Adrenal gland (tissue), 12 donors: ENCODE results near the gene ARHGAP19. TPM values are rescaled to one million over a fixed set of nuclear protein-coding genes. Genes with fewer than 3 reads are reported as not detected.

Experiments
- DNase-seq, 7 donors: peaks; one replicate each; pipeline ENCODE4 v3.0.0-alpha.2; 2019 to 2020
- H3K27ac ChIP-seq, 5 donors: fragments of 200-600 bp; sonication (generic) in 4 of 5; 1 replicate in 3 of 5; 2 replicates in 2 of 5; pipeline versions ENCODE4 v1.5.1 to v1.8.0; 2016 to 2020; ENCODE audit warnings: mild to moderate bottlenecking in 1 of 5
- H3K27me3 ChIP-seq: fragments of 200-600 bp; 2 replicates; pipeline ENCODE4 v1.8.0; 2021
- H3K36me3 ChIP-seq, 2 donors: fragments of 200-600 bp; replicated peaks in 1 of 2; 1 replicate in 1 of 2; 2 replicates in 1 of 2; pipeline versions ENCODE4 v1.5.1 to v1.8.0; 2018 to 2022
- H3K4me1 ChIP-seq, 2 donors: fragments of 200-600 bp; replicated peaks in 1 of 2; 1 replicate in 1 of 2; 2 replicates in 1 of 2; pipeline versions ENCODE4 v1.5.1 to v1.8.0; 2018 to 2021
- H3K4me3 ChIP-seq, 4 donors: fragments of 200-600 bp; sonication (generic) in 3 of 4; one replicate each; pipeline ENCODE4 v1.5.1; 2016 to 2018
- H3K9me3 ChIP-seq, 3 donors: fragments of 200-600 bp; sonication (generic) in 1 of 3; replicated peaks in 1 of 3; 1 replicate in 2 of 3; 2 replicates in 1 of 3; pipeline versions ENCODE4 v1.5.1 to v1.8.0; 2016 to 2021
- POLR2A ChIP-seq, 2 donors: fragments of 450-650 bp; IDR thresholded peaks; one replicate each; pipeline ENCODE4 v1.6.1; 2017; ENCODE audit warnings: antibody characterized with exemption in 2 of 2, mild to moderate bottlenecking in 2 of 2, moderate library complexity in 1 of 2
- WGBS, 4 donors: extraction: QIAGEN DNeasy Blood & Tissue Kit in 2 of 4; methylation state at CpG; one replicate each; pipeline versions ENCODE4 v1.1.5 to v1.1.7; 2013 to 2017; 5-methylcytosine and 5-hydroxymethylcytosine counted together
- intact Hi-C, 2 donors: fragments of 100-400 bp; cut with DNase I; formaldehyde crosslinking; loops; one replicate each; pipeline versions ENCODE4 v1.14.1 to v1.15.0; 2022 to 2023
- polyA plus RNA-seq, 3 donors: library from polyadenylated mRNA; stranded (reverse); fragments of 200-250 nt in 2 of 3; fragments of 350-450 nt in 1 of 3; fragmentation: Illumina TruSeq in 1 of 3; extraction: RNeasy Lipid Tissue Mini Kit (QIAGEN cat#74804) in 1 of 3; gene quantifications; one replicate each; pipeline ENCODE4 v1.2.3, GENCODE V29; 2013 to 2014
- total RNA-seq, 9 donors: library from RNA; depleted of rRNA in 4 of 9; stranded (reverse); fragments of >200 nt in 4 of 9; fragments of 120-200 nt in 1 of 9; fragmentation: NEBNext Ultra II Directional in 1 of 9; extraction: Animal tissue kit (Norgen Biotek cat#: 25700) in 1 of 9; gene quantifications; one replicate each; pipeline versions ENCODE4 v1.1.0 to v1.2.4, GENCODE V29; 2013 to 2023
- TF ChIP-seq, protein P1 (sequence below), 6 experiments: fragments of 450-650 bp in 4 of 6; fragments of 200-600 bp in 2 of 6; sonication (generic) in 1 of 6; IDR thresholded peaks; 1 replicate in 5 of 6; 2 replicates in 1 of 6; pipeline versions ENCODE4 v1.5.1 to v1.8.0; 2016 to 2021; ENCODE audit warnings: antibody characterized with exemption in 6 of 6, mild to moderate bottlenecking in 2 of 6, moderate library complexity in 1 of 6
- donor health status: healthy with polysubstance abuse.
- donor health status: Bipolar disorder and iron deficiency.
- donor health status: DM: yes; HTN: yes; CAD: no.
- donor health status: DM: no; HTN: no; CAD: no.
- donor health status: DM: no; HTN: no; CAD: no.
- donor health status: DM: yes; HTN: yes; CAD: no.

The ARHGAP19 gene
- total and polyA plus RNA-seq, 12 donors, result 1.7 to 15.0 (median 6.8) TPM

DNA sequence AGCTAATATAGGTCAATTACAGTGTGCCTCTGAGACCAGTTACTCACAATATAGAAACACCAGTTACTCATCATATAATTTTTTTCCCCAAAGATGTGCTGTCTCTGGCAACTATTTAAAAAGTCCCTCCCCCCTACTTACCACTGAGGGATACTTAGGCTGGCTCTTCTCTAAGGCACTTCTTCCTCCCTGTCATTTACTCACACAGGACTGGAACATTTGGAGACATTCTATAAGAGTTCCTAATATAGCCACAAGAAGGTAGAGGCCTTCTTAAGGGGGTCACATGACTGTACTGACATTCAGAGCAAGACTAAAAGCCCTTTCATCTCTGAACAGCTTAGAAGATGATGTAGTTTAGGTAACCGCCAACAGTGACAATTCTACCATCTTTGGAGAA, 62.3 kb downstream of the ARHGAP19 start:
- Histone ChIP-seq H3K4me1 (no peaks in the 10 kb centered on the region), H3K9me3 (no peaks in the 10 kb centered on the region), H3K27ac (no peak overlapping the region), H3K36me3 (peaks cover 0 to 3% of the 10 kb centered on the region in 2 donors), H3K27me3 (no peaks in the 10 kb centered on the region), H3K4me3 (no peak overlapping the region)
- no peak for DNase-seq
- 98 to 100% (median 100%) methylated on average over 1 of the region's 1 CpG for whole genome bisulfite sequencing, 4 donors
- intact Hi-C loops, result no loop called here
- TF ChIP-seq POLR2A (IDR thresholded peaks at IDR 0.05), result no peak
- TF ChIP-seq, protein P1, sequence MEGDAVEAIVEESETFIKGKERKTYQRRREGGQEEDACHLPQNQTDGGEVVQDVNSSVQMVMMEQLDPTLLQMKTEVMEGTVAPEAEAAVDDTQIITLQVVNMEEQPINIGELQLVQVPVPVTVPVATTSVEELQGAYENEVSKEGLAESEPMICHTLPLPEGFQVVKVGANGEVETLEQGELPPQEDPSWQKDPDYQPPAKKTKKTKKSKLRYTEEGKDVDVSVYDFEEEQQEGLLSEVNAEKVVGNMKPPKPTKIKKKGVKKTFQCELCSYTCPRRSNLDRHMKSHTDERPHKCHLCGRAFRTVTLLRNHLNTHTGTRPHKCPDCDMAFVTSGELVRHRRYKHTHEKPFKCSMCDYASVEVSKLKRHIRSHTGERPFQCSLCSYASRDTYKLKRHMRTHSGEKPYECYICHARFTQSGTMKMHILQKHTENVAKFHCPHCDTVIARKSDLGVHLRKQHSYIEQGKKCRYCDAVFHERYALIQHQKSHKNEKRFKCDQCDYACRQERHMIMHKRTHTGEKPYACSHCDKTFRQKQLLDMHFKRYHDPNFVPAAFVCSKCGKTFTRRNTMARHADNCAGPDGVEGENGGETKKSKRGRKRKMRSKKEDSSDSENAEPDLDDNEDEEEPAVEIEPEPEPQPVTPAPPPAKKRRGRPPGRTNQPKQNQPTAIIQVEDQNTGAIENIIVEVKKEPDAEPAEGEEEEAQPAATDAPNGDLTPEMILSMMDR (IDR thresholded peaks at IDR 0.05), result no peak

DNA sequence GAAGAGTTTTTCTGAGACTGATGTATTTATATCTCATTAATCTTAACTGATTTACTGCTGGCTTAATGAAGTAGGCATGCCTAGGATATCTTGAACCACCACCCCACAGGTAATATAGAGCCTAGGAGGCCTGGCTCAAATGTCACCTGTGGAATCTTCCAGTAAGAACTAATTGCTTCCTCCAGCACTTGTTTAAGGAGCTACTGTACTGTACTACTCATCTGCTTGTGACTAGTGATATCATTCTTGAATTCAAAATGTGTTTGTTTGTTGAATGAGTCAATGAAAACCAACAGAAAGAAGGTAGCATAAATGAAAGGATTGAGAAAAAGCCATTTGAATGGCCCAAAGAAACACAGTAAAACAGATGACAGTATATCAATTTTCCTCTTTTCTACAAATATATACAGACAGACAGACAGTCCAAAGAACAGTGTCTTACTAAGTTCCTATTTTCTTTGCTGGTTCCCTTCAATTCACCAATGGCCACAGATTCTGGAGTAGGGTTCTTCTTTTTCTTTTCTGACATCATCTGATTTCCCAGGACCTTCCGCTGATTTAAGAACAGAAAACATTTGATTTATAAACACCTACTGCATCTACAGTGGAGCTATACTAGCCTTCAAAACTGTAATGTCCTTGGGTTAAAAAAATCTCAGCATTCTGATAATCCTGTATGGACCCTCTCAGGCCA, 63.0 kb downstream of the ARHGAP19 start:
- WGBS, 4 donors, result 82 to 92% (median 87%) methylated on average over 1 of the region's 1 CpG
- Histone ChIP-seq H3K27ac (no peak overlapping the region), H3K4me1 (no peaks in the 10 kb centered on the region), H3K4me3 (no peak overlapping the region), H3K27me3 (no peaks in the 10 kb centered on the region), H3K9me3 (no peaks in the 10 kb centered on the region), H3K36me3 (peaks cover 0 to 3% of the 10 kb centered on the region in 2 donors)
- TF ChIP-seq POLR2A (IDR thresholded peaks at IDR 0.05), result no peak
- TF ChIP-seq, protein P1 (IDR thresholded peaks at IDR 0.05), result no peak
- intact Hi-C loops, result no loop called here
- no peak for DNase-seq

GRCh38 chr10:97228775-97229157, 63.7 kb downstream of the ARHGAP19 start:
- intact Hi-C loops, result no loop called here
- H3K9me3 ChIP-seq, result no peaks in the 10 kb centered on the region
- WGBS, 4 donors, result 95 to 100% (median 100%) methylated on average over 1 of the region's 1 CpG

DNA sequence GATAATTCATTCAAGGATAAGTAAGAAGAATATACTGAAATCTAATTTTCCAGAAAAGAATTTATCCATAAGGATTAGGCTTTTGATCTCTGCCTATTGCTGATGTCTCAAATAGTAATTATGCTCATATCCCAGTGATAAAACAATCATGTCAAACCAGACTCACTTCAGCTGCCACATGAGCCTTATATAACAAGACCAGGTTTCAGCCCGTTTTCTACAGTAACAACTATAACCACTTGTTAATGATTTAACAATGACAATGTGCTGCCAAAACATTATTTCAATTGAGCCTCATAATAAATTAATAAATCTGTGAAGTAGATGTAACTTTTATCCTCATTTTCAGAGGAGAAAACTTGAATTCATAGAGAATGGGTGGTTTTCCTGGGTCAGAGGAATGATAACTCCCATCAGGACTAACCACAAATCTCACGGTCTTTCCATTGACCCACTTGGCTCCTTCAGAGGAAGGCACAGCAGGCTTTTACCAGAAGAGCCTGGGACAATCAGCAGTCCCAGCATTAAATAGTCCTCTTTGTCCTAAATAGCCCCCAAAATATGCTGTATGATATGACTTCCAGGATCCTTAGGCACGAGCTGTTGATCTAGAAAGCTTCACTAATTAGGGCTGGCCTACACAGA, 64.2 kb downstream of the ARHGAP19 start:
- WGBS, 4 donors, result 86 to 95% (median 88%) methylated on average over 3 of the region's 3 CpGs
- Histone ChIP-seq H3K36me3 (peaks cover 0 to 3% of the 10 kb centered on the region in 2 donors), H3K4me3 (no peak overlapping the region)

More at GRCh38 chr10:97228775-97229157, 63.7 kb downstream of the ARHGAP19 start:
- no peak overlapping the region for H3K4me3 ChIP-seq
- TF ChIP-seq, protein P1 (IDR thresholded peaks at IDR 0.05), result no peak
- no peak for TF ChIP-seq POLR2A (IDR thresholded peaks at IDR 0.05)
- H3K36me3 ChIP-seq, result peaks cover 0 to 3% of the 10 kb centered on the region in 2 donors
- no peaks in the 10 kb centered on the region for H3K27me3 ChIP-seq
- no peak for DNase-seq
- no peak overlapping the region for H3K27ac ChIP-seq
- H3K4me1 ChIP-seq, result no peaks in the 10 kb centered on the region

More for the DNA sequence above, 64.2 kb downstream of the ARHGAP19 start:
- TF ChIP-seq, protein P1 (IDR thresholded peaks at IDR 0.05), result no peak
- no peak for TF ChIP-seq POLR2A (IDR thresholded peaks at IDR 0.05)
- H3K27ac ChIP-seq, result no peak overlapping the region
- H3K27me3 ChIP-seq, result no peaks in the 10 kb centered on the region
- intact Hi-C loops, result no loop called here
- H3K9me3 ChIP-seq, result no peaks in the 10 kb centered on the region
- DNase-seq, result no peak
- H3K4me1 ChIP-seq, result no peaks in the 10 kb centered on the region
